Chondrocyte (in vitro differentiated cells): ENCODE results near the gene ROGDI. TPM values are rescaled to one million over a fixed set of nuclear protein-coding genes. Genes with fewer than 3 reads are reported as not detected.

Experiments used
- DNase-seq: peaks from one replicate; pipeline ENCODE4 v3.0.0; 2021; ENCODE audit warnings: mixed read lengths, low spot score
- H3K27ac Mint-ChIP-seq: one replicate; pipeline ENCODE4 v1.8.0; 2021; ENCODE audit warnings: mild to moderate bottlenecking, moderate library complexity, mixed read lengths; ENCODE audit not compliant: unreplicated experiment
- H3K27me3 Mint-ChIP-seq: 2 replicates; pipeline ENCODE4 v1.8.0; 2021; ENCODE audit warnings: low read depth, mixed read lengths
- H3K36me3 Mint-ChIP-seq: 2 replicates; pipeline ENCODE4 v1.8.0; 2021; ENCODE audit warnings: low read depth, mixed read lengths
- H3K4me1 Mint-ChIP-seq: 2 replicates; pipeline ENCODE4 v1.8.0; 2021; ENCODE audit warnings: low read depth, mild to moderate bottlenecking, mixed read lengths
- H3K4me3 Mint-ChIP-seq: one replicate; pipeline ENCODE4 v1.8.0; 2021; ENCODE audit warnings: mild to moderate bottlenecking, moderate library complexity, mixed read lengths; ENCODE audit not compliant: unreplicated experiment
- H3K9me3 Mint-ChIP-seq: 2 replicates; pipeline ENCODE4 v1.8.0; 2021; ENCODE audit warnings: low read depth, mixed read lengths
- total RNA-seq: library from RNA; stranded (reverse); gene quantifications from 3 replicates; pipeline ENCODE4 v1.2.1, GENCODE V29; 2021
- TF ChIP-seq, protein P1 (sequence below): fragments of 200-600 bp; sonication (generic); IDR thresholded peaks from 2 replicates; pipeline ENCODE4 v1.5.0; 2021; ENCODE audit warnings: antibody characterized with exemption, mild to moderate bottlenecking, moderate library complexity

Gene ROGDI
- total RNA-seq, 1 donor from 2014 or later, result 37.6 TPM

DNA sequence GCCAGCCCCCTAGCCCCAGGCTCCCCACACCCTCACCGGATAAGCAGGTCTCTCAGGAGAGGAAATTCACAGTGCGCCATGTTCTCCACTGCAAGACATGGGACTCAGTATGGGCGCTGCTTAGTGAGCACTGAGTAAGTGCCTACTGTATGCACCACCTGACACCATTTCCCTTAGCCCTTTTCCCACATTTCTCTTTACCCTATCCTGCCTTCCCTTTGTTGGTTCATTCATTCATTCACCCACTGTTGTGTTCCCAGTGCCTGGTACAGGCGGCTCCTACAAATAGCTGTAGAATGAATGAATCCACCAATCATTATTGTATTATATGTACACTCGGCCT, 24.4 kb downstream of the ROGDI start:
- no peaks in the 10 kb centered on the region for H3K9me3 Mint-ChIP-seq
- TF ChIP-seq, protein P1, sequence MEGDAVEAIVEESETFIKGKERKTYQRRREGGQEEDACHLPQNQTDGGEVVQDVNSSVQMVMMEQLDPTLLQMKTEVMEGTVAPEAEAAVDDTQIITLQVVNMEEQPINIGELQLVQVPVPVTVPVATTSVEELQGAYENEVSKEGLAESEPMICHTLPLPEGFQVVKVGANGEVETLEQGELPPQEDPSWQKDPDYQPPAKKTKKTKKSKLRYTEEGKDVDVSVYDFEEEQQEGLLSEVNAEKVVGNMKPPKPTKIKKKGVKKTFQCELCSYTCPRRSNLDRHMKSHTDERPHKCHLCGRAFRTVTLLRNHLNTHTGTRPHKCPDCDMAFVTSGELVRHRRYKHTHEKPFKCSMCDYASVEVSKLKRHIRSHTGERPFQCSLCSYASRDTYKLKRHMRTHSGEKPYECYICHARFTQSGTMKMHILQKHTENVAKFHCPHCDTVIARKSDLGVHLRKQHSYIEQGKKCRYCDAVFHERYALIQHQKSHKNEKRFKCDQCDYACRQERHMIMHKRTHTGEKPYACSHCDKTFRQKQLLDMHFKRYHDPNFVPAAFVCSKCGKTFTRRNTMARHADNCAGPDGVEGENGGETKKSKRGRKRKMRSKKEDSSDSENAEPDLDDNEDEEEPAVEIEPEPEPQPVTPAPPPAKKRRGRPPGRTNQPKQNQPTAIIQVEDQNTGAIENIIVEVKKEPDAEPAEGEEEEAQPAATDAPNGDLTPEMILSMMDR, result no peak
- no peaks in the 10 kb centered on the region for H3K36me3 Mint-ChIP-seq
- no peak for DNase-seq
- no peaks in the 10 kb centered on the region for H3K4me1 Mint-ChIP-seq
- no peak overlapping the region for H3K4me3 Mint-ChIP-seq
- H3K27me3 Mint-ChIP-seq, result no peaks in the 10 kb centered on the region
- H3K27ac Mint-ChIP-seq, result no peak overlapping the region

DNA sequence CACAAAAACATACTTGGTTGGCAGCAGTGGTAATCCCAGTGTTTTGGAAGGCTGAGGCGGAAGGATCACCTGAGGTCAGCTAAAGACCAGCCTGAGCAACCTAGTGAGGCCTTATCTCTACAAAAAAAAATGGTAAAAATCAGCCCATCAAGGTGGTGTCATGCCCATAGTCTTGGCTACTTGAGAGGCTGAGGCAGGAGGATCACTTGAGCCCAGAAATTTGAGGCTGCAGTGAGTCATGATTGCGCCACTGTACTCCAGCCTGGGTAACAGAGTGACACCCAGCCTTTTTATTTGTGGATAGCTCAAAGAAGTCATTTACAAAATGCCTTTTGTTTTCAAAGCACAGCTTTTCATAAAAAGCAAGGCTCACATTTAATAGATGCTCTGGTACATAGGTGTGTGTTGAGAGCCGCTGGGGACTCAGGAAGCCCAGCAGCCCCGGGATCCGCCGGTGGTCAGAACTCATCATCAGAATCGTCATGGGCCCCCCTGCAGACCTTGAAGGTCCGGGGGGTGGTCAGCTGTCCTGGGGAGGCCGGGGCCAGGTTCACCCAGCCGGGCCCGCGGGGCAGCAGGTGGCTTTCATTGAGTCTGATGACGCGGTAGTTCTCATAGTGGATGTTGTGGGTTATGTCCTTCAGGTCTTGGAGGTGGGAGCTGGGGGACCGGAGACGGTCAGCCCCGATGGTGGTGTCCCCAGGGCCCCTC, 24.9 kb downstream of the ROGDI start:
- H3K4me3 Mint-ChIP-seq, result no peak overlapping the region
- TF ChIP-seq, protein P1, result no peak
- H3K9me3 Mint-ChIP-seq, result no peaks in the 10 kb centered on the region
- no peaks in the 10 kb centered on the region for H3K36me3 Mint-ChIP-seq
- H3K27ac Mint-ChIP-seq, result no peak overlapping the region
- H3K4me1 Mint-ChIP-seq, result no peaks in the 10 kb centered on the region
- DNase-seq, result no peak
- H3K27me3 Mint-ChIP-seq, result no peaks in the 10 kb centered on the region

DNA sequence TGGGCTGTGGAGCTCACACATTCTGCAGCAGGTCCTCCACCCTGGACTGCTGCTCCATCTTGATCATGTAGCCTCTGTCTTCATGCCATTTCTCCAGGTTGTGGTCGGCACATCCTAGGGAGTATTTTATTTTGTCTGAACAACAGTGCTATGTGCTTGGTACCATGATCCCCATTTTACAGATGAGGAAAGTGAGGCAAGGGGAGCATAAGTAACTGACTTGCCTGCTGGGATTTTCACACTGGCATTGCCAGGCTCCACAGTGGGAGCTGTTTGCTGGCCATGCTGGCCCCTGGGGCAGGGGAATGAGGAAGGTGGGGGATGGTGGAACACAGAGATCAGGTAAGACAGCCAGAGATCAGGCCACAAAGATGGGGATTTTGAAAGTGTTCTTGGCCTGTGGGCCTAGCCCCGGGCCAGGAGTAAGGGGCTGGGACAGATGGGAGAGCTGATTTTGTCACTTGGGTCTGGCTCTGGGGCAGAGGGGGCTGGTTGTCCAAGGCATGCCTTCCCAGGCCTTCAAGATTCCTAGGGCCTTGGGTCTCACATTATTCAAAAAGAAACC, 26.2 kb downstream of the ROGDI start:
- Mint-ChIP-seq H3K9me3 (no peaks in the 10 kb centered on the region), H3K36me3 (no peaks in the 10 kb centered on the region), H3K27ac (no peak overlapping the region), H3K4me1 (no peaks in the 10 kb centered on the region), H3K27me3 (no peaks in the 10 kb centered on the region), H3K4me3 (no peak overlapping the region)
- no peak for DNase-seq
- TF ChIP-seq, protein P1, result no peak

DNA sequence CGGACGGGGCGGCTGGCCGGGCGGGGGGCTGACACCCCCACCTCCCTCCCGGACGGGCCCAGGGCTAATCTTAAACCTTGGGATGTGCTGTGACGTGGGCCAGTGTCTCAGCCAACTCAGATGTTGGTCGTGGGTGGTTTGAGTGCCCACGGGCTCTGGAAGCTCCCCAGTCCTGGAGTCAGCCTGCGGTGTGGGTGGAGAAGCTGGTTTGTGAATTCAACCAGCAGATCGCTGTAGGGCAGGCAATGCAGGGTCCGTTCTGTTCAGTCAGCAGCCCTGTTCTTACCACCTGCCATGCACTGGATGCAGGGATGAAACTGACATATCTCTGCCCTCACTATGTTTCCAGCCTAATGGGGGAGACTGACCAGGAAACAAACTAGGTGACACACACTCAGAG, 27.4 kb downstream of the ROGDI start:
- Mint-ChIP-seq H3K36me3 (no peaks in the 10 kb centered on the region), H3K27me3 (no peaks in the 10 kb centered on the region), H3K9me3 (no peaks in the 10 kb centered on the region), H3K4me3 (no peak overlapping the region), H3K27ac (no peak overlapping the region), H3K4me1 (no peaks in the 10 kb centered on the region)
- no peak for DNase-seq
- TF ChIP-seq, protein P1, result no peak

DNA sequence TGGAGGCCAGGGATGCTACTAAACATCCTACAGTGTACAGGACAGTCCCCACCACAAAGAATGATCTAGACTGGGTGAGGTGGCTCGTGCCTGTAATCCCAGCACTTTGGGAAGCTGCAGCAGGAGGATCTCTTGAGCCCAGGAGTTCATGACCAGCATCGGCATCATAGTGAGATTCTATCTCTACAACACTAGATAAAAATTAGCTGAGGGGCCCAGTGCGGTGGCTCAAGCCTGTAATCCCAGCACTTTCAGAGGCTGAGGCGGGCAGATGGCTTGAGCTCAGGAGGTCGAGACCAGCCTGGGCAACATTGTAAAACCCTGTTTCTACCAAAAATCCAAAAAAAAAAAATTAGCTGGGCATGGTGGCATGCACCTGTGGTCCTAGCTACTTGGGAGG, 30.1 kb downstream of the ROGDI start:
- peaks cover 18% of the 10 kb centered on the region for H3K4me1 Mint-ChIP-seq
- H3K9me3 Mint-ChIP-seq, result no peaks in the 10 kb centered on the region
- H3K4me3 Mint-ChIP-seq, result no peak overlapping the region
- H3K36me3 Mint-ChIP-seq, result no peaks in the 10 kb centered on the region
- no peaks in the 10 kb centered on the region for H3K27me3 Mint-ChIP-seq
- TF ChIP-seq, protein P1, result no peak
- H3K27ac Mint-ChIP-seq, result no peak overlapping the region
- DNase-seq, result no peak
